T-helper 22 cell (primary cell): ENCODE data around the gene DOCK4.

ENCODE experiments used
- DNase-seq: peaks from one replicate; pipeline ENCODE4 v3.0.0-alpha.2; 2020; ENCODE audit warnings: low read depth

DOCK4 gene

GRCh38 chr7:112220877-112221434 is 14.8 kb upstream of the DOCK4 start:
- no peak for DNase-seq

GRCh38 chr7:112215787-112216186 is 9.6 kb upstream of the DOCK4 start:
- no peak for DNase-seq

DNA sequence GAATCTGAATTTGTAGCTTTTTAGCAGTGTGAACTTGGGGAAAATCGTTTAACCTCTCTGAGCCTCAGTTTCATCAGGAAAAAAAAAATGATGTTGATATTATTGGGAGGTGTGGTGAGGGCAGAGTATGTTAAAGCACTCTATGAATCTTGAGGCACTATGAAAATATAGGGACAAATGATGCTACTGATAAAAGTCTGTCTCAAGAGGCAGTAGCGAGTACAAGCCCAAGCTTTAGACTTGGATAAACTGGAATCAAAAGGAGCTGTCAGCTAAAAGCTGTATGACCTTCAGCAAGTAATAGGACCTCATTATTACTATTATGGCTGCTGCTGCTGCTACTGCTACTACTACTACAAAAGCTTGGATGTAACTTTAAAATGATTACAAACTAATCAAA is 8.7 kb upstream of the DOCK4 start:
- DNase-seq = no peak

- DNase-seq = no peak
Measured at GRCh38 chr7:112214268-112214667, 8.1 kb upstream of the DOCK4 start.

GRCh38 chr7:112213735-112214134 is 7.5 kb upstream of the DOCK4 start:
- no peak for DNase-seq

GRCh38 chr7:112212571-112212970 is 6.4 kb upstream of the DOCK4 start:
- DNase-seq = no peak

GRCh38 chr7:112211348-112211907 is 5.2 kb upstream of the DOCK4 start:
- no peak for DNase-seq

- DNase-seq = no peak
Measured at GRCh38 chr7:112207765-112208164, 1.6 kb upstream of the DOCK4 start.

DNA sequence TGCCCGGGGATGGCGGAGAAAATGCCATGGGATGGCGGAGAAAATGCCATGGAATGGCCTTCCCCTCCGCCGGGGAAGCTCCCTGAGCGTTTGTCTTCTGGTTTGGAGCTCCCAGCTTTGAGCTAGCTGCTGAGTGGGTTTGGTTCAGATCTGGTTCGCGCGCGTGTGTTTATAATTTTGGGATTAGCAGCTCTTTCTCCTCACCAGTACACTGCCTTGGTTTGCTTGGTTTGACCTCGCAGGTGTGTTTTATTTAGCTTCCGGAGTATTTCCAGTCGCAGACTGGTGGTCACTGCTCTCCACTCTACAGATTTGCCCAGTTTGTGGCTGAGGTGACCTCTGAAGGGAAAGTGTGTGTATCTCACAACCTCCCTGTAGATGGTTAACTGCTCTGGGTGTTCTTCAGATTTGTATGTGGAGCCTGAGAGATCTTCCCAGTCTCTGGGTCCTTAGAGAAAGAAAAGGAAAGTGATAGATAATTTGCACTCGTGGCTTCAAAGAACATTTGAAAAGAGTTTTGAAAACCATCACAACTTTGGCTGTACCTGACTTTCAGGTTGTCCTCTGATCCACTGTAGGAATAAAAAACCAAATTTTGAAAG is 893 bp upstream of the DOCK4 start:
- DNase-seq = no peak

DNA sequence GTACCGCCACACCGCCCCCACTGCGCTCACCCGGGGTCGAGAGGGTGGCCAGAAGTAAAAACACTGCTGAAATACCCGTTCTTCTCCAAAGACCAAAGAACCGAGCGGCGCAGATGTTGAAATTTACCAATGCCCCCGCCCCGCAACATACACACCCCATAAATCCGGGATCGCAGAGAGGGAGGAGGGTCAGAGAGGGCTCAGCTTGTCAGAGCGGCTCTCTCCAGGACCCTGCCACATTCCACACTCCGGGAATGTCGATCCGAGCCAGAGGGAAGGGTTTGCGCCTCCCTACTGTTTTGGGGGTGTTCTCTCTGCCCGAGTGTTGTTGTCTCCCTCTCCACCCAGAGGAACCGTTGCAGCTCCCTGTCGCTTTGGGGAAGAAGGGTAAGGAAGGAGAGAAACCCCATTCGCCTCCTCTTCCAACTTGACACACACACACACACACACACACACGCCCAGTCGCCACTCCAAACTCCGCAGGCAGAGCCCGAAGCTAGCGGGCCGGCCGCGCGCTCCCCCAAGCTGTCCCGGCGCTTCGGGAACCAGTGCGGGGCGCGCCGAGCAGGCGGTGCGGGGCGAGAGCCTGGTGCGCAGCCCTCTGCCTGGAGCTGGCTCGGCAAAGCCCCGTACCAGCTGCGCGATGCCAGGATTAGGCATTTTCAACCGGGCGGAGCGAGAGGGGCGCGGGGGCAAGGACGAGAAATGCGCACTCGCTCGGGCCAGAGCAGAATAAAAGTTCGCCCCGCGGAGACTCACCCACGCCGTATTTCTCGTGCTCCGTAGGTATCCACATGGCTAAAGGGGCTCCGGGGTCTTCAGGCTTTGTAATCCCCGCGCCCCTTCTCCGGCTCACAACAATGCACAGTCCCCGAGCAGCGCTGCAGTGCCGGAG is 609 bp downstream of the DOCK4 start:
- DNase-seq = peak; percentile 15

GRCh38 chr7:112204499-112205342 is 1.5 kb downstream of the DOCK4 start:
- no peak for DNase-seq

- no peak for DNase-seq
Measured at GRCh38 chr7:112203365-112203739, 2.8 kb downstream of the DOCK4 start.

DNA sequence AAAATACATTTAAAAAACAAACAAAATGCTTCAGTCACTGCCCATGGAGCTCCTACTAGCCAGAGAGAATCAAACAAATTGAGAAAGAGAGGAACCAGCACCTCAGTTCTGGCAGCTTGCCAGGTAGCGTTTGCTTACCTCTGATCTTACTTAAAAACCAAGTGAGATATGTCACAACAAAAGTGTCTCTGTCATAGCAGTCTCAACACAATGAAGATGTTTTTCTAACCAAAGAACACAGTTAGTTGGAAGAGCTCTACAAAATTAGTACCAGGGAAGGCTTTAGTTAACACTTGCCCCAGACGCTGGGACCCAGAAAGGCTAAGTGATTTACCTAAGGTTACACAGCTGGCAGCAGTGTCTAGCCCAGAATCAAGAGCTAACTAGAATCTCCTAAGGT is 3.4 kb downstream of the DOCK4 start:
- no peak for DNase-seq

DNA sequence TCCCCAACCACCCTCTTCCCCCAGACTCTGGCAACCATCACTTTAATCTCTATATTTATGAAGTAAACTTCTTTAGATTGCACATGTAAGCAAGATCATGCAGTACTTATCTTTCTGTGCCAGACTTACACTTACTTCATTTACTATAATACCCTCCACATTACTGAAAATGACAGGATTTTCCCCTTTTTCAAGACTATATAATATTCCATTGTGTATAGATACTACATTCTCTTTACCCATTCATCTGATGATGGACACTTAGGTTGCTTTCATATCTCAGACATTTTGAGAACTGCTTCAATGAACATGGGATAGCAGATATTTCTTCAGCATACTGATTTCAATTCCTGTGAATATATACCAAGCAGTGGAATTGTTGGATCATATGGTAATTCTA is 4.4 kb downstream of the DOCK4 start:
- no peak for DNase-seq

DNA sequence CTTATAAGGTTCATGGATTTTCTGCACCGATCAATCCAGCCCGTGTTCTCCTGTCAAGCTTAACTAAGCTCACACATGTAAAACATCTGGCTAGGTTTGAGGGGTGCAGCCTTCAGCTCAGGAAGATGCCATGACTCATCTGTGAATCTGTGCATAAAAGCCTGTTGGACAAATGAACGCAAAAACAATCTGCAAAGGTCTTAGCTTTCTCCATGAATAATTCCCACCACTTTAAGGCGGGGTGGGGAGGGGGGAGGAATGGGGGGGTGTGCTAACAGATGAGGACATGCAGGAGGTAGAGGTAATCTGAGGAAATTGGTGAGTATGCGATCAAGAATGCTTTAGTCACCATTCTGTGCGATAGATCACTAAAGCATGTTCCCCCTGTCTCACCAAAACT is 4.8 kb downstream of the DOCK4 start:
- DNase-seq = no peak

- DNase-seq = no peak
Measured at GRCh38 chr7:112199672-112200071, 6.5 kb downstream of the DOCK4 start.

DNA sequence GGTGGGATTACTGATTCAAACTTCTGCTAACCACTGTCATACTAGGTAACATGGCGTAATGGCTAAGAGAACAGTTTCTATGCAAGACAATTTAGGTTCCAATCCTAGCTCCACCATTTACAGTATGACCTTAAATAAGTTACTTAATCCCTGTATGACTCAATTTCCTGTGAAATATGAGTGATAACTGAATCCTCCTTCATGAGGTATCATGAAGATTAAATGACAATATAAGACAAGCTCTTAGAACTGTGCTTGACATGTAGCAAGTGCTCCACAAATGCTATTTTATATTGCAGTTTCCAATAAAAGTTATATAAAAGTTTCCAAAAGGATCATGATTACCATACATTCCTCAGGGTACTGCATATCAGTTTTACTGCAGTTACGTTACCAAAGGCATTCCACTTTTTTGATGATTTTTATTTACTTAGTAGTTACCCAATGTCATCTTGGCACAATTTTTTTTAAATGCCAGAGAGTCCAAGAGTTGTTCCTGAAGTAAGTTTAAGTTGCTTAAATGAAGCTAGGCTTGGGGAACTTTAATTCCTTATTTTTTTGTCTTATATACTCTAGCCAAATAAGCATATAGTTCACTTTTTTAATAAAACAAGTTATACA is 7.1 kb downstream of the DOCK4 start:
- no peak for DNase-seq

DNA sequence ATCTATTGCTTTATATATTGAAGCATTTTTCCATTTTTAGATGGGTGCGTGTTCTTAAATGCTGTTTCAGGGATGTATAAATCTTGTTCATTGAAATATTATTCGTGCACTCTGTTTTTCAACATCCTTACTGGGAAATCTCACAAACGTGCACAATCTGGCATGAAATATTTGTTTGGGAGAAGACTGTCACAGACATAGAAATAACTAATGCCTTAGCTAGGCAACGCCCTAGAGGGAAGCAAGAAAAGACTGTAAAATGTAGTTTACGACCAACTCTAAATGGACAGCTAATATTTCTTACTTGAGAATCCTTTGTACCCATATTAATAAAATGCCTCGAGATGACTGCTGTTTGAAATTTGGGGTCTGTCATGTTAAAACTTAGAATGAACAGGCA is 8.9 kb downstream of the DOCK4 start:
- DNase-seq = no peak

GRCh38 chr7:112195717-112196116 is 10.5 kb downstream of the DOCK4 start:
- no peak for DNase-seq

DNA sequence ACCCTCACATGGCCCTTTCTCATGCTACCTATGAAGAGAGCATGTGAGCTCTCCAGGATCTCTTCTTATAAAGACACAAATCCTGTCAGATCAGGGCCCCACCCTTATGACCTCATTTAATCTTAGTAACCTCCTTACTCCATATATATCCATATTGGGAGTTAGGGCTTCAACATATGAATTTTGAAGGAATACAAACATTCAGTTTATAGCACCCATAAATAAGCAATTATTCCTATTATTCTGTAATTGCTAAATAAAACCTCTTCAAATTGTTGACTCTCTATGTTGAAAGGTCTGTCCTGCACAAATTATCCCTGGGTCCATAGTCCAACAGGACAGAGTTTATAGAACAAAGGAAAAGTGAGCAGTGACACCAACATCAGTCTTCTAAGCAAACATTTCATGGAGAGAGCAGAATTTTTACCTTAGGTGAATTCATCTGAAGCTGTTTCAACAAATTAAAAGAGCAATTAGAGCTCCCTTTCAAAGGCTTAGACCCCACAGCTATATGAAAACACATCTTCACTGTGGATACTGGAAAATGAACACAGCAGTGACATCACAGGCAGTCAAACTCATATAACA is 12.2 kb downstream of the DOCK4 start:
- DNase-seq = no peak
